Anterior cingulate cortex (tissue), 58 donors: Measurements from ENCODE around the gene TUT4.
"Not testable (repeated sequence)": the region's sequence is repeated elsewhere in the genome, so short reads cannot be mapped to it uniquely, and the experiment has no call there.

Experiments
- DNase-seq, 58 donors: peaks; one replicate each; lab custom pipeline; 2025; lab: John Stamatoyannopoulos, UW

The TUT4 gene

GRCh38 chr1:52552505-52553361 lies at the start of gene TUT4:
Gene TUT4, minus strand, starts transcription at chr1:52553092. Its CDS starts 26,812 bp downstream, at chr1:52526280.
- DNase-seq: peak; percentile 30 to 90 (median 79)

DNA sequence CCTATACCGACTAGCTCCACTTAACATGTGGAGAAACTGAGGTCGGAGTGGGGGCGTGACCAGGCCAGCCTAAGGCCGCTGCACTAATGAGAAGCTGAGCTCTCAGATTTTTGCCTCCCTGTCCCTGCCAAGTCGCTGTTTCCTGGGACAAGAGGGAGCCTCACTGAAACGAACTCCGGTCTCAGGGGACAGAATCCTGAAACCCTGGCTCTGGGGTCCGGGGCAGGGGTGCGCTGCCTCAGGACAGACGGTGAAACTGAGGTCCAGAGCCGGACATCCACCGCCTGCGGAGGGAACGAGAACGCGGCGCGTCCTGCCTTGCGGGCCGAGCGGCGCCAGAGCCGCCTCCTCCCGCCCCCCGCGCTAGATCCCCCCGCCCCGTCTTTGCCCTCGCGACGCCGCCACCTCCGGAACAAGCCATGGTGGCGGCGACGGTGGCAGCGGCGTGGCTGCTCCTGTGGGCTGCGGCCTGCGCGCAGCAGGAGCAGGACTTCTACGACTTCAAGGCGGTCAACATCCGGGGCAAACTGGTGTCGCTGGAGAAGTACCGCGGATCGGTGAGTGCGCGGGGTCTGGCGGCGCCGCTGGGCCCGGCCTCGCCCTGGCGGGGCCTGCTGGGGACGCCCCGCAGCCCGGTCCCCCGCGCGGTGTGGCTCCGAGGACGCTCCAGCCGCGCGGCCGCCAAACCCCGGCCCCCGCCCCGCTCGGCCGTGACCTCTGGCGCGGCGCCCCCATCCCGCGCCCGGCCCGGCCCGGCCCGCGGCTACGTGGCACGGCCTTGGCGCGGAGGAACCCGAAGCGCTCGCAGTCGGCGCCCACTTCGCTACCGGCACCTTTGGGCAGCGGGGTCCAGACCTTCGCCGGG lies 49.3 kb upstream of the TUT4 start, which contains the start of gene GPX7:
GPX7 (plus strand) TSS at position 381 of the 865 bp plus-strand sequence; CDS start at position 420, 39 bp downstream.
- peak in 47 of 58 donors; percentile 2 to 56 (median 28) for DNase-seq

DNA sequence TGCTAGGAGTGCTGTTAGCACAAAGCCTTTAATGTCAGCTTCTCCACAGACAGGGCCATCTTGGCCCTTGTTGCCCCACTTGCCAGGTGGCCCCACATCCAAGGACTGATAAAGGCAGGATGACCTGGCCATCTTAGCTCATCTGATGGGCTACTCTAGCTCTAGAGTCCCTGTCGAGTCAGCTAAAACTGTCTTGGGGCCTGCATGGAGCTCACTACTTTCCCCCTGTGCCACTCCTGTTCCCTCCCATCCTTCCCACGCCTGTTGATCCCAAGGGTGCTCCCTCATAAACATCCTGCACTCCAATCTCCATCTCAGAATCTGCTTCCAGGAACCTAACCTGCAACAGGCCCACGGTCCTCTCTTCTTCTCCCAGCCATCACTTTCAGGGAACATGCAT lies 48.6 kb upstream of the TUT4 start:
- no peak for DNase-seq

- DNase-seq: no peak
Measured at GRCh38 chr1:52600533-52601179, 47.8 kb upstream of the TUT4 start.

- no peak for DNase-seq
Measured at GRCh38 chr1:52599236-52599635, 46.3 kb upstream of the TUT4 start.

GRCh38 chr1:52598729-52599128 lies 45.8 kb upstream of the TUT4 start:
- DNase-seq: no peak

GRCh38 chr1:52597912-52598311 lies 45.0 kb upstream of the TUT4 start:
- DNase-seq: no peak

GRCh38 chr1:52595061-52595460 lies 42.2 kb upstream of the TUT4 start:
- DNase-seq: no peak

DNA sequence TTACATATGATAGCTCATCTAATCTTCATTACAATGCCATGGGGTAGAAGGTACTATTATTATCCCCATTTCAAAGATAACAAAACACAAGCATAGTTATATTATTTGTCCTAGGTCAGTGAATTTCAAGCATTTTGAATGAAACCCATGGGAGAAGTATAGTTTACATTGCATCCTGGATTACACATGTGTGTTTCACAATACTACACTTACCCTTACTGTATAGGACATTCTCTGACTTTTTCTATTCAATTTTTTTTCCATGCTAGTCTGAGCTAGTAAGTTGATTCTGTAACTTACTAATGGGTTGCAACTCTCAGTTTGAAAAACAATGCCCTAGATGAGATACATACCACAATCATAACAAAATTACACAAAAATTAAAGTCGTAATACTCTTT lies 40.6 kb upstream of the TUT4 start:
- no peak for DNase-seq

GRCh38 chr1:52592637-52593323 lies 39.9 kb upstream of the TUT4 start:
- no peak for DNase-seq

GRCh38 chr1:52590266-52590665 lies 37.4 kb upstream of the TUT4 start:
- no peak for DNase-seq

DNA sequence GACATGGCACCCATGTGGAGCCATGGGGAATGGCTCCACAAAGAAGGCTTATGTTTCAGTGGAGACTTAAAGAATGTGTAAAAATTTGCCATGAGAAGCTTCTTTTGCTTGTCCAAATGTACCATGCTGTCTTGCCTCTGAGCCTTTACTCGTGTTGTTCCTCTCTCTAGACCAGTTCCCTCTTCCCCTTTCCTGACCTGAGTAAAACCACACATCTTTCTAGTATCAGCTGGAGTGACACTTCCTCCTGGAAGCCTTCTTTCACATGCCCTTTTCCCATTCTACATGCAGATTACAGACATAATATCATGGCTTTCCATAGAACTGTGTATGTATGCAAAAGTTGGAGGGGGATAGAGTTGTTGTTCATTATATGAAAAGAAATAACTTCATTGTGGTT lies 35.6 kb upstream of the TUT4 start:
- DNase-seq: peak in 1 of 58 donors; percentile 2

DNA sequence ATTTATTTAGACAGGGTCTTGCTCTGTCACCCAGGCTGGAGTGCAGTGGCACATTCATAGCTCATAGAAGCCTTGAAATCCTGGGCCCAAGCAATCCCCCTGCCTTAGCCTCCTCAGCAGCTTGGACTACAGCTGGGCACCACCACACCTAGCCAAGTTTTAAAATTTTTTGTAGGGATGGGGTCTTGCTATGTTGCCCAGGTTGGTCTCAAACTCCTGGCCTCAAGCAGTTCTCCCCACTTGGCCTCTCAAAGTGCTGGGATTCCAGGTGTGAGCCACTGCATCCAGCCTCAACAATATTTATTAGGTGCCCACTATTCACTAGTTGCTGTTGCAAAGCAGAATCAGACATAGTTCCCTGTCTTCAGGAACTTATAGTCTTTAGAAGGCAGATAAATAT lies 35.1 kb upstream of the TUT4 start:
- no peak for DNase-seq

DNA sequence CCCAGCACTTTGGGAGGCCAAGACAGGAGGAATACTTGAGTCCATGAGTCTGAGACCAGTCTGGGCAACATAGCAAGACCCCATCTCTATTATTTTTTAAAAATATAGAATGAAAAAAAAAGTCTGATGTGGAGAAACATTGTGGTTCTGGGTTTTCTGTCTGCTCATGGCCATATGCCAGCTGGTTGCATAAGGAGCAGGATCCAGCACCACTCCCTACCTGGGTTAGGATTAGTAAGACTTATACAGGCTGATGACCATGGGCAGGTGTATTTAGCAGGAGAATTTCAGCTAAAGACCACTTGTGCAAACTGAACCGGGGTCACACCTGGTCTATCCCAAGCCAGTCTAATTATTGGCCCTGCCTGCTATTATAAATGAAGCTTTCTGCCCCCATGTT lies 32.6 kb upstream of the TUT4 start:
- no peak for DNase-seq

DNA sequence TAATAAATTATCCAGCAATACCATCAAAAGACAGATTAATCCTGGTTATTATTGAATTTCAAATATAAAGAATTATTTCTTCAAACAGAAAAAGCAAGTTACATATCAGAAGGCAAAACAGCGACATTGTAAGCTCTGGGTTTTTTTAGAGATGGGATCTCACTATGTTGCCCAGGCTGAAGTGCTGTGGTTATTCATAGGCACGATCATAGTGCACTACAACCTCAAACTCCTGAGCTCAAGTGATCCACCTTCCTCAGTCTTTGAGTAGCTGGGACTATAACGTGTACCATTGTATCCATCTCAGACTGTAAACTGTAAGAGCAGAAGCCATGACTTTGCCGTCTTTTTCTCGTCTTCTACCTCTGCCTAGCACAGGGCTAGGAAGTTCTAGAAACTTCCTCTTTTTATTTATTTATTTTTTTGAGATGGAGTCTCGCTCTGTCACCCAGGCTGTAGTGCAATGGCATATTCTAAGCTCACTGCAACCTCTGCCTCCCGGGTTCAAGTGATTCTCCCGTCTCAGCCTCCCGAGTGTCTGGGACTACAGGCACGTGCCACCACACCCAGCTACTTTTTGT lies 29.3 kb upstream of the TUT4 start:
- DNase-seq: no peak

- no peak for DNase-seq
Measured at GRCh38 chr1:52580283-52580682, 27.4 kb upstream of the TUT4 start.

GRCh38 chr1:52579415-52579814 lies 26.5 kb upstream of the TUT4 start:
- DNase-seq: no peak

DNA sequence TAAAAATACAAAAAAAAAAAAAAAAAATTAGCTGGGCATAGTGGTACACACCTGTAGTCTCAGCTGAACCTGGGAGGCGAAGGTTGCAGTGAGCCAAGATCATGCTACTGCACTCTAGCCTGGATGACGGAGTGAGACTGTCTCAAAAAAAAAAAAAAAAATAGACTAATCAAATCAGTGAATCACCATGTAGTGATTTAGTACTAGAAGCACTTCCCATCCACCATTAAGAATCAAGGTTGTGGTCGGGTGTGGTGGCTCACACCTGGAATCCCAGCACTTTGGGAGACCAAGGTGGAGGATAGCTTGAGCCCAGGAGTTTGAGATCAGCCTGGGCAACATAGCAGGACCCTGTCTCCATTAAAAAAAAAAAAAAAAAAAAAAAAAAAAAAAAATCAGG lies 25.2 kb upstream of the TUT4 start:
- not testable (repeated sequence) for DNase-seq

- no peak for DNase-seq
Measured at GRCh38 chr1:52576074-52576473, 23.2 kb upstream of the TUT4 start.

- no peak for DNase-seq
Measured at GRCh38 chr1:52574594-52574993, 21.7 kb upstream of the TUT4 start.
